ENCODE measurements around the gene EAPP.
A peak's percentile ranks its signal among the peaks of the same experiment; 100 is the strongest.

The EAPP gene

DNA sequence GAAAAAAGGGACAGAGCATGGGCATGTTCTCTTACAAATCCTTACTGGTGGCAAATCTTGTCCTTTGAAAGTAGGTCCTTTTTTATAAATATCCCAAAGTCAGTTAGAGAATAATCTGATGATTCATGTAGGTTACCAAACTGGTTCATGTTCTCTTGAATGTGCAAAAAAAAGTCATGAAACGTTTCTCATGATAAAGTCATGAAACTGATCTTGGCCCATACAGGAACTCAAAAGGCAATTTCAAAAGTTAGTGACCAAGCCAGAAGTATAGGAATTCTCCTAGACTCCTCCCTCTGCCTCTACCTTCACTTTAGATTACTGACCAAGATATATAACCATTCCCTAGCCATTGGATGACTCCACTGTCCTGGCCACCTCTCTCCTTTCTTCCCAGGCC, 50.2 kb downstream of the EAPP start:
- Histone ChIP-seq H3K4me1 (ENCODE audit: control insufficient read depth, insufficient read depth, low read length) (no peaks in the 10 kb centered on the region), H3K36me3 (ENCODE audit: control insufficient read depth in 2 of 2, insufficient read depth in 1 of 2, low read length in 2 of 2) (no peaks in the 10 kb centered on the region), H3K27ac (ENCODE audit: extremely low read depth, low read depth, low read length) (no peak overlapping the region), H3K9me3 (ENCODE audit: control insufficient read depth, insufficient read depth, low read depth, low read length) (no peaks in the 10 kb centered on the region), H3K4me3 (ENCODE audit: low read depth, low read length) (no peak overlapping the region)
- POLR2A ChIA-PET, result no interaction called here
- TF ChIP-seq KLF10 (tag by site-specific recombination; IDR thresholded peaks at IDR 0.05) (no peak), ZNF768 (tag by site-specific recombination; IDR thresholded peaks at IDR 0.05) (no peak), GLIS1 (tag by site-specific recombination; IDR thresholded peaks at IDR 0.05) (no peak), ZNF626 (tag by site-specific recombination; IDR thresholded peaks at IDR 0.05) (no peak), ZNF146 (tag by site-specific recombination; IDR thresholded peaks at IDR 0.05) (no peak), ZBTB1 (tag by site-specific recombination; IDR thresholded peaks at IDR 0.05) (no peak), ZNF621 (tag by site-specific recombination; IDR thresholded peaks at IDR 0.05) (no peak), ZNF169 (tag by site-specific recombination; IDR thresholded peaks at IDR 0.05) (no peak), ZNF658 (tag by site-specific recombination; IDR thresholded peaks at IDR 0.05) (no peak), ZNF48 (tag by site-specific recombination; IDR thresholded peaks at IDR 0.05) (no peak), SP2 (tag by site-specific recombination; IDR thresholded peaks at IDR 0.05) (no peak), CTCF (tag by site-specific recombination; IDR thresholded peaks at IDR 0.05) (no peak), ZBTB6 (tag by site-specific recombination; IDR thresholded peaks at IDR 0.05) (no peak), ZFP41 (tag by site-specific recombination; IDR thresholded peaks at IDR 0.05; ENCODE audit: borderline replicate concordance) (no peak)
- TF ChIP-seq, protein P1, sequence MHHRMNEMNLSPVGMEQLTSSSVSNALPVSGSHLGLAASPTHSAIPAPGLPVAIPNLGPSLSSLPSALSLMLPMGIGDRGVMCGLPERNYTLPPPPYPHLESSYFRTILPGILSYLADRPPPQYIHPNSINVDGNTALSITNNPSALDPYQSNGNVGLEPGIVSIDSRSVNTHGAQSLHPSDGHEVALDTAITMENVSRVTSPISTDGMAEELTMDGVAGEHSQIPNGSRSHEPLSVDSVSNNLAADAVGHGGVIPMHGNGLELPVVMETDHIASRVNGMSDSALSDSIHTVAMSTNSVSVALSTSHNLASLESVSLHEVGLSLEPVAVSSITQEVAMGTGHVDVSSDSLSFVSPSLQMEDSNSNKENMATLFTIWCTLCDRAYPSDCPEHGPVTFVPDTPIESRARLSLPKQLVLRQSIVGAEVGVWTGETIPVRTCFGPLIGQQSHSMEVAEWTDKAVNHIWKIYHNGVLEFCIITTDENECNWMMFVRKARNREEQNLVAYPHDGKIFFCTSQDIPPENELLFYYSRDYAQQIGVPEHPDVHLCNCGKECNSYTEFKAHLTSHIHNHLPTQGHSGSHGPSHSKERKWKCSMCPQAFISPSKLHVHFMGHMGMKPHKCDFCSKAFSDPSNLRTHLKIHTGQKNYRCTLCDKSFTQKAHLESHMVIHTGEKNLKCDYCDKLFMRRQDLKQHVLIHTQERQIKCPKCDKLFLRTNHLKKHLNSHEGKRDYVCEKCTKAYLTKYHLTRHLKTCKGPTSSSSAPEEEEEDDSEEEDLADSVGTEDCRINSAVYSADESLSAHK (tag by site-specific recombination; IDR thresholded peaks at IDR 0.05), result no peak
- TF ChIP-seq, protein P2, sequence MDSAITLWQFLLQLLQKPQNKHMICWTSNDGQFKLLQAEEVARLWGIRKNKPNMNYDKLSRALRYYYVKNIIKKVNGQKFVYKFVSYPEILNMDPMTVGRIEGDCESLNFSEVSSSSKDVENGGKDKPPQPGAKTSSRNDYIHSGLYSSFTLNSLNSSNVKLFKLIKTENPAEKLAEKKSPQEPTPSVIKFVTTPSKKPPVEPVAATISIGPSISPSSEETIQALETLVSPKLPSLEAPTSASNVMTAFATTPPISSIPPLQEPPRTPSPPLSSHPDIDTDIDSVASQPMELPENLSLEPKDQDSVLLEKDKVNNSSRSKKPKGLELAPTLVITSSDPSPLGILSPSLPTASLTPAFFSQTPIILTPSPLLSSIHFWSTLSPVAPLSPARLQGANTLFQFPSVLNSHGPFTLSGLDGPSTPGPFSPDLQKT (IDR thresholded peaks at IDR 0.05; ENCODE audit: borderline replicate concordance, low read depth, low read length), result no peak
- CTCF ChIA-PET, result no interaction called here

- no peak overlapping the region for H3K4me3 ChIP-seq (ENCODE audit: low read depth, low read length)
- no peak overlapping the region for H3K27ac ChIP-seq (ENCODE audit: extremely low read depth, low read depth, low read length)
- no peaks in the 10 kb centered on the region for H3K9me3 ChIP-seq (ENCODE audit: control insufficient read depth, insufficient read depth, low read depth, low read length)
- CTCF ChIA-PET, result no interaction called here
- no peaks in the 10 kb centered on the region for H3K36me3 ChIP-seq (ENCODE audit: control insufficient read depth in 2 of 2, insufficient read depth in 1 of 2, low read length in 2 of 2)
- POLR2A ChIA-PET, result no interaction called here
- H3K4me1 ChIP-seq (ENCODE audit: control insufficient read depth, insufficient read depth, low read length), result no peaks in the 10 kb centered on the region
- TF ChIP-seq ZNF621 (tag by site-specific recombination; IDR thresholded peaks at IDR 0.05), result no peak
- TF ChIP-seq, protein P3, sequence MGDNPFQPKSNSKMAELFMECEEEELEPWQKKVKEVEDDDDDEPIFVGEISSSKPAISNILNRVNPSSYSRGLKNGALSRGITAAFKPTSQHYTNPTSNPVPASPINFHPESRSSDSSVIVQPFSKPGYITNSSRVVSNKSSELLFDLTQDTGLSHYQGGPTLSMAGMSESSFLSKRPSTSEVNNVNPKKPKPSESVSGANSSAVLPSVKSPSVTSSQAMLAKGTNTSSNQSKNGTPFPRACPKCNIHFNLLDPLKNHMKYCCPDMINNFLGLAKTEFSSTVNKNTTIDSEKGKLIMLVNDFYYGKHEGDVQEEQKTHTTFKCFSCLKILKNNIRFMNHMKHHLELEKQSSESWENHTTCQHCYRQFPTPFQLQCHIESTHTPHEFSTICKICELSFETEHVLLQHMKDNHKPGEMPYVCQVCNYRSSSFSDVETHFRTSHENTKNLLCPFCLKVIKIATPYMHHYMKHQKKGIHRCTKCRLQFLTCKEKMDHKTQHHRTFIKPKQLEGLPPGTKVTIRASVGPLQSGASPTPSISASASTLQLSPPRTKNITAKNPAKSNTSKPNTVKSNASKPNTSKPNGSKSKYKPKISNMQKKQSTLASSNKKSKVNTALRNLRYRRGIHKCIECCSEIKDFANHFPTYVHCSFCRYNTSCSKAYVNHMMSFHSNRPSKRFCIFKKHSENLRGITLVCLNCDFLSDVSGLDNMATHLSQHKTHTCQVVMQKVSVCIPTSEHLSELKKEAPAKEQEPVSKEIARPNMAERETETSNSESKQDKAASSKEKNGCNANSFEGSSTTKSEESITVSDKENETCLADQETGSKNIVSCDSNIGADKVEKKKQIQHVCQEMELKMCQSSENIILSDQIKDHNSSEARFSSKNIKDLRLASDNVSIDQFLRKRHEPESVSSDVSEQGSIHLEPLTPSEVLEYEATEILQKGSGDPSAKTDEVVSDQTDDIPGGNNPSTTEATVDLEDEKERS (tag by site-specific recombination; IDR thresholded peaks at IDR 0.05), result no peak
- no peak for TF ChIP-seq ZSCAN23 (tag by site-specific recombination; IDR thresholded peaks at IDR 0.05)
- no peak for TF ChIP-seq ZNF132 (tag by site-specific recombination; IDR thresholded peaks at IDR 0.05; ENCODE audit: borderline replicate concordance)
- peak; percentile 19 for TF ChIP-seq ZNF510 (tag by site-specific recombination; IDR thresholded peaks at IDR 0.05; ENCODE audit: insufficient replicate concordance)
- no peak for TF ChIP-seq ZNF548 (tag by site-specific recombination; IDR thresholded peaks at IDR 0.05)
- no peak for TF ChIP-seq ZNF302 (tag by site-specific recombination; IDR thresholded peaks at IDR 0.05; ENCODE audit: low read depth)
- peak; percentile 15; the same call in 1 of the 2 replicates for TF ChIP-seq ZNF433 (tag by site-specific recombination; IDR thresholded peaks at IDR 0.05; ENCODE audit: low read depth)
Observed at GRCh38 chr14:34488528-34488927, 51.0 kb downstream of the EAPP start.

Measured in HEK293 (cell line).